ENCODE data around the gene MYL3. TPM values are rescaled to one million over a fixed set of nuclear protein-coding genes. Genes with fewer than 3 reads are reported as not detected.

The MYL3 gene
- total RNA-seq, 1 donor from 2014 or later = not detected

GRCh38 chr3:46881596-46882376 is 18.5 kb upstream of the MYL3 start:
- Mint-ChIP-seq H3K27me3 (ENCODE audit: unreplicated experiment) (peaks cover 17% of the 10 kb centered on the region), H3K36me3 (ENCODE audit: unreplicated experiment) (no peaks in the 10 kb centered on the region), H3K9me3 (ENCODE audit: unreplicated experiment) (no peaks in the 10 kb centered on the region), H3K4me3 (ENCODE audit: unreplicated experiment) (peak overlapping the region; percentile 73), H3K4me1 (ENCODE audit: low read depth, unreplicated experiment) (peaks cover 1% of the 10 kb centered on the region), H3K27ac (ENCODE audit: unreplicated experiment) (no peak overlapping the region)
- no peak for TF ChIP-seq CTCF (IDR thresholded peaks at IDR 0.05; ENCODE audit: partially characterized antibody, unreplicated experiment)
- peak; percentile 57 for DNase-seq

- no peak overlapping the region for H3K27ac Mint-ChIP-seq (ENCODE audit: unreplicated experiment)
- H3K27me3 Mint-ChIP-seq (ENCODE audit: unreplicated experiment) = peaks cover 17% of the 10 kb centered on the region
- H3K4me3 Mint-ChIP-seq (ENCODE audit: unreplicated experiment) = no peak overlapping the region
- DNase-seq = no peak
- no peaks in the 10 kb centered on the region for H3K36me3 Mint-ChIP-seq (ENCODE audit: unreplicated experiment)
- H3K4me1 Mint-ChIP-seq (ENCODE audit: low read depth, unreplicated experiment) = peaks cover 1% of the 10 kb centered on the region
- H3K9me3 Mint-ChIP-seq (ENCODE audit: unreplicated experiment) = no peaks in the 10 kb centered on the region
- TF ChIP-seq CTCF (IDR thresholded peaks at IDR 0.05; ENCODE audit: partially characterized antibody, unreplicated experiment) = no peak
Measured at GRCh38 chr3:46880884-46881595, 17.8 kb upstream of the MYL3 start.

GRCh38 chr3:46878781-46879436 is 15.7 kb upstream of the MYL3 start:
- Mint-ChIP-seq H3K9me3 (ENCODE audit: unreplicated experiment) (no peaks in the 10 kb centered on the region), H3K27me3 (ENCODE audit: unreplicated experiment) (peaks cover 8% of the 10 kb centered on the region), H3K4me3 (ENCODE audit: unreplicated experiment) (no peak overlapping the region), H3K27ac (ENCODE audit: unreplicated experiment) (no peak overlapping the region), H3K36me3 (ENCODE audit: unreplicated experiment) (no peaks in the 10 kb centered on the region), H3K4me1 (ENCODE audit: low read depth, unreplicated experiment) (no peaks in the 10 kb centered on the region)
- TF ChIP-seq CTCF (IDR thresholded peaks at IDR 0.05; ENCODE audit: partially characterized antibody, unreplicated experiment) = no peak
- DNase-seq = no peak

- Mint-ChIP-seq H3K4me3 (ENCODE audit: unreplicated experiment) (no peak within 1 kb of the TSS), H3K27ac (ENCODE audit: unreplicated experiment) (no peak within 1 kb of the TSS), H3K36me3 (ENCODE audit: unreplicated experiment) (no peaks in the 10 kb centered on the region), H3K4me1 (ENCODE audit: low read depth, unreplicated experiment) (no peaks in the 10 kb centered on the region), H3K9me3 (ENCODE audit: unreplicated experiment) (peaks cover 2% of the 10 kb centered on the region), H3K27me3 (ENCODE audit: unreplicated experiment) (peaks cover 10% of the 10 kb centered on the region)
- TF ChIP-seq CTCF (IDR thresholded peaks at IDR 0.05; ENCODE audit: partially characterized antibody, unreplicated experiment) = no peak
- no peak for DNase-seq
Measured at GRCh38 chr3:46877406-46878125, 14.3 kb upstream of the MYL3 start, which contains the start of gene PTH1R. PTH1R (plus strand) TSS chr3:46877721; CDS start chr3:46883560, 5,839 bp downstream.

Measured in glutamatergic neuron (in vitro differentiated cells).